Breast epithelium (tissue), 3 donors: ENCODE data around the gene ATG5.

ENCODE experiments used
- POLR2A ChIP-seq: fragments of 450-650 bp; IDR thresholded peaks from one replicate; pipeline ENCODE4 v1.6.1; 2016; ENCODE audit warnings: antibody characterized with exemption, mild to moderate bottlenecking, moderate library complexity
- POLR2AphosphoS5 ChIP-seq, 3 donors: sonication (generic); formaldehyde crosslinking; IDR thresholded peaks; one replicate each; pipeline ENCODE4 v1.6.1; 2017; ENCODE audit warnings: antibody characterized with exemption in 3 of 3
- TF ChIP-seq, protein P1 (sequence below), 3 donors: fragments of 450-650 bp; IDR thresholded peaks; one replicate each; pipeline ENCODE4 v1.5.1; 2016 to 2017; ENCODE audit warnings: antibody characterized with exemption in 3 of 3, mild to moderate bottlenecking in 3 of 3, moderate library complexity in 3 of 3

GRCh38 chr6:106149472-106150069, 176.0 kb downstream of the ATG5 start:
- TF ChIP-seq POLR2A: no peak
- TF ChIP-seq, protein P1, sequence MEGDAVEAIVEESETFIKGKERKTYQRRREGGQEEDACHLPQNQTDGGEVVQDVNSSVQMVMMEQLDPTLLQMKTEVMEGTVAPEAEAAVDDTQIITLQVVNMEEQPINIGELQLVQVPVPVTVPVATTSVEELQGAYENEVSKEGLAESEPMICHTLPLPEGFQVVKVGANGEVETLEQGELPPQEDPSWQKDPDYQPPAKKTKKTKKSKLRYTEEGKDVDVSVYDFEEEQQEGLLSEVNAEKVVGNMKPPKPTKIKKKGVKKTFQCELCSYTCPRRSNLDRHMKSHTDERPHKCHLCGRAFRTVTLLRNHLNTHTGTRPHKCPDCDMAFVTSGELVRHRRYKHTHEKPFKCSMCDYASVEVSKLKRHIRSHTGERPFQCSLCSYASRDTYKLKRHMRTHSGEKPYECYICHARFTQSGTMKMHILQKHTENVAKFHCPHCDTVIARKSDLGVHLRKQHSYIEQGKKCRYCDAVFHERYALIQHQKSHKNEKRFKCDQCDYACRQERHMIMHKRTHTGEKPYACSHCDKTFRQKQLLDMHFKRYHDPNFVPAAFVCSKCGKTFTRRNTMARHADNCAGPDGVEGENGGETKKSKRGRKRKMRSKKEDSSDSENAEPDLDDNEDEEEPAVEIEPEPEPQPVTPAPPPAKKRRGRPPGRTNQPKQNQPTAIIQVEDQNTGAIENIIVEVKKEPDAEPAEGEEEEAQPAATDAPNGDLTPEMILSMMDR (IDR thresholded peaks at IDR 0.05): no peak
- no peak for TF ChIP-seq POLR2AphosphoS5 (IDR thresholded peaks at IDR 0.05)
